MCF 10A (cell line): ENCODE data around the gene GTSF1L. TPM values are rescaled to one million over a fixed set of nuclear protein-coding genes. Genes with fewer than 3 reads are reported as not detected.
"Not testable (repeated sequence)": the region's sequence is repeated elsewhere in the genome, so short reads cannot be mapped to it uniquely, and the experiment has no call there.

Experiments used
- BruUV-seq: library from RNA; stranded (reverse); fragments of 400-500 nt; replicated peaks from 2 replicates; lab custom pipeline; 2021; lab: Mats Ljungman, UMichigan
- CTCF ChIA-PET: fragments of 300-600 bp; sonication (Branson Sonifier 250); formaldehyde crosslinking; extraction: SDS; loops from one replicate; lab custom pipeline; 2021; ENCODE audit warnings: antibody characterized with exemption, inconsistent platforms; lab: Yijun Ruan, JAX
- POLR2A ChIA-PET: fragments of 300-600, 350-650 bp; sonication (Branson Sonifier 250); formaldehyde crosslinking; extraction: SDS; loops from one replicate; lab custom pipeline; 2020; ENCODE audit warnings: antibody characterized with exemption, inconsistent platforms; lab: Yijun Ruan, JAX
- DNase-seq: peaks from one replicate; pipeline ENCODE4 v3.0.0-alpha.2; 2018; ENCODE audit not compliant: unreplicated experiment
- H3K27ac Mint-ChIP-seq: one replicate; pipeline ENCODE4 v1.8.0; 2022; ENCODE audit warnings: mild to moderate bottlenecking, low read depth, mixed read lengths; ENCODE audit not compliant: unreplicated experiment
- H3K27me3 Mint-ChIP-seq: one replicate; pipeline ENCODE4 v1.8.0; 2022; ENCODE audit warnings: mixed read lengths; ENCODE audit not compliant: insufficient read depth, unreplicated experiment
- H3K36me3 Mint-ChIP-seq: one replicate; pipeline ENCODE4 v1.8.0; 2022; ENCODE audit warnings: mild to moderate bottlenecking, moderate library complexity, mixed read lengths; ENCODE audit not compliant: insufficient read depth, unreplicated experiment
- H3K4me1 Mint-ChIP-seq: one replicate; pipeline ENCODE4 v1.8.0; 2022; ENCODE audit warnings: mixed read lengths; ENCODE audit not compliant: insufficient read depth, unreplicated experiment
- H3K4me3 Mint-ChIP-seq: one replicate; pipeline ENCODE4 v1.8.0; 2022; ENCODE audit warnings: mild to moderate bottlenecking, moderate library complexity, mixed read lengths; ENCODE audit not compliant: unreplicated experiment
- H3K9me3 Mint-ChIP-seq: one replicate; pipeline ENCODE4 v1.8.0; 2022; ENCODE audit warnings: mixed read lengths; ENCODE audit not compliant: unreplicated experiment
- intact Hi-C: fragments of 100-400 bp; cut with micrococcal nuclease; formaldehyde crosslinking; loops from 2 replicates; pipeline ENCODE4 v1.14.1; 2022
- total RNA-seq: library from RNA; stranded (reverse); gene quantifications from 2 replicates; pipeline ENCODE4 v1.2.3, GENCODE V29; 2022
- TF ChIP-seq, protein P1 (sequence below): fragments of 200-600 bp; IDR thresholded peaks from one replicate; pipeline ENCODE4 v1.8.0; 2022; ENCODE audit warnings: antibody characterized with exemption, mild to moderate bottlenecking; ENCODE audit not compliant: unreplicated experiment

GTSF1L gene
- total RNA-seq, 1 experiment from 2014 or later: not detected

DNA sequence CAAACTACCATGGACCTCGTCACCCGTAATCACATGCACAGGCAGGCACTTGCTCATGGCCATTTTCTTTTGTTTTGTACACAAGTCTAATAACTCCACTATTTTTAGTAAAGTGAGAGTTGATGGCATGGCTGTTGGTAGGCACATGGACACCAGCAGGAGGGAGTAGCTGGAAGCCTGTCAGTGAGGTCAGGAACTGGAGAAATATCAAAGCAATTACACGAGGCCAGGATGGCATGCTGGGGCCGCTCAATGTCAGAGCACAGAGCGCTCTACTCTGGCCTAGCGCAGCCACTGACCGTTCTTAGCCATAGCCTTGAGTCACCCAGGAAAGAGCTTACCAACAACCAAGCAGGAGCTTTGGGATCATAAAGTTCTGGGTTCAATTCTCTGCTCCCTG, 36.1 kb upstream of the GTSF1L start:
- CTCF ChIA-PET: interaction anchor here (0.6 to 8.1 kb wide), 4 partner anchors 12 to 338 kb away, joined by 3 to 63 read pairs (median 3); no protein-coding TSS in a partner anchor
- POLR2A ChIA-PET: no interaction called here
- no peaks in the 10 kb centered on the region for H3K9me3 Mint-ChIP-seq
- TF ChIP-seq, protein P1, sequence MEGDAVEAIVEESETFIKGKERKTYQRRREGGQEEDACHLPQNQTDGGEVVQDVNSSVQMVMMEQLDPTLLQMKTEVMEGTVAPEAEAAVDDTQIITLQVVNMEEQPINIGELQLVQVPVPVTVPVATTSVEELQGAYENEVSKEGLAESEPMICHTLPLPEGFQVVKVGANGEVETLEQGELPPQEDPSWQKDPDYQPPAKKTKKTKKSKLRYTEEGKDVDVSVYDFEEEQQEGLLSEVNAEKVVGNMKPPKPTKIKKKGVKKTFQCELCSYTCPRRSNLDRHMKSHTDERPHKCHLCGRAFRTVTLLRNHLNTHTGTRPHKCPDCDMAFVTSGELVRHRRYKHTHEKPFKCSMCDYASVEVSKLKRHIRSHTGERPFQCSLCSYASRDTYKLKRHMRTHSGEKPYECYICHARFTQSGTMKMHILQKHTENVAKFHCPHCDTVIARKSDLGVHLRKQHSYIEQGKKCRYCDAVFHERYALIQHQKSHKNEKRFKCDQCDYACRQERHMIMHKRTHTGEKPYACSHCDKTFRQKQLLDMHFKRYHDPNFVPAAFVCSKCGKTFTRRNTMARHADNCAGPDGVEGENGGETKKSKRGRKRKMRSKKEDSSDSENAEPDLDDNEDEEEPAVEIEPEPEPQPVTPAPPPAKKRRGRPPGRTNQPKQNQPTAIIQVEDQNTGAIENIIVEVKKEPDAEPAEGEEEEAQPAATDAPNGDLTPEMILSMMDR: no peak
- H3K36me3 Mint-ChIP-seq: no peaks in the 10 kb centered on the region
- DNase-seq: no peak
- H3K27ac Mint-ChIP-seq: no peak overlapping the region
- H3K4me3 Mint-ChIP-seq: no peak overlapping the region
- peaks cover 16% of the 10 kb centered on the region for H3K27me3 Mint-ChIP-seq
- peaks cover 11% of the 10 kb centered on the region for H3K4me1 Mint-ChIP-seq
- intact Hi-C loops: no loop called here
- no TSS peak for BruUV-seq

- Mint-ChIP-seq H3K27me3 (peaks cover 12% of the 10 kb centered on the region), H3K9me3 (no peaks in the 10 kb centered on the region), H3K4me3 (no peak overlapping the region), H3K4me1 (peaks cover 4% of the 10 kb centered on the region), H3K27ac (no peak overlapping the region), H3K36me3 (no peaks in the 10 kb centered on the region)
- intact Hi-C loops: no loop called here
- DNase-seq: no peak
- TF ChIP-seq, protein P1: no peak
- BruUV-seq: no TSS peak
- POLR2A ChIA-PET: no interaction called here
- CTCF ChIA-PET: interaction anchor here (0.6 to 8.1 kb wide), 3 partner anchors 11 to 150 kb away, joined by 3 to 63 read pairs (median 3); no protein-coding TSS in a partner anchor
These were observed 34.9 kb upstream of the GTSF1L start for GRCh38 chr20:43761386-43762340.

GRCh38 chr20:43757888-43758287, 31.1 kb upstream of the GTSF1L start:
- H3K4me1 Mint-ChIP-seq, DNase-seq, POLR2A ChIA-PET, H3K9me3 Mint-ChIP-seq, BruUV-seq, H3K27me3 Mint-ChIP-seq, H3K4me3 Mint-ChIP-seq, H3K36me3 Mint-ChIP-seq: not testable (repeated sequence)
- peak overlapping the region; percentile 44 for H3K27ac Mint-ChIP-seq
- CTCF ChIA-PET: interaction anchor here (1.4 kb wide), 1 partner anchor 8 kb away, joined by 11 read pairs; no protein-coding TSS in a partner anchor
- intact Hi-C loops: loop anchor here (10.0 kb wide), 1 partner anchor 87 kb away; no protein-coding TSS in a partner anchor

- Mint-ChIP-seq H3K4me1 (peaks cover 13% of the 10 kb centered on the region), H3K9me3 (no peaks in the 10 kb centered on the region), H3K27me3 (no peaks in the 10 kb centered on the region), H3K4me3 (no peak overlapping the region), H3K27ac (no peak overlapping the region), H3K36me3 (no peaks in the 10 kb centered on the region)
- no TSS peak for BruUV-seq
- TF ChIP-seq, protein P1: no peak
- CTCF ChIA-PET: interaction anchor here (0.6 to 16.1 kb wide), 4 partner anchors 84 to 329 kb away, joined by 3 to 521 read pairs (median 3); no protein-coding TSS in a partner anchor
- DNase-seq: no peak
- POLR2A ChIA-PET: interaction anchor here (0.7 to 0.8 kb wide), 2 partner anchors 24 to 279 kb away, joined by 3 to 4 read pairs; no protein-coding TSS in a partner anchor
- intact Hi-C loops: loop anchor here (10.0 kb wide), 1 partner anchor 89 kb away; no protein-coding TSS in a partner anchor
These were observed 29.0 kb upstream of the GTSF1L start for GRCh38 chr20:43755851-43756250.
